D341Med (cell line): ENCODE results near the gene TAS1R2.
A peak's percentile ranks its signal among the peaks of the same experiment; 100 is the strongest.
"Not testable (repeated sequence)": the region's sequence is repeated elsewhere in the genome, so short reads cannot be mapped to it uniquely, and the experiment has no call there.

Source experiments
- DNase-seq: peaks from one replicate; pipeline ENCODE4 v3.0.0; 2012; ENCODE audit warnings: low spot score

Gene TAS1R2

GRCh38 chr1:18859560-18859959, at the start of gene TAS1R2:
Gene TAS1R2, minus strand, starts transcription at chr1:18859660. Its CDS starts 0 bp downstream, at chr1:18859660.
- no peak for DNase-seq

- DNase-seq = no peak
Observed at GRCh38 chr1:18907917-18908845, 48.7 kb upstream of the TAS1R2 start.

GRCh38 chr1:18907021-18907916, 47.8 kb upstream of the TAS1R2 start:
- peak; percentile 64 for DNase-seq

- DNase-seq = no peak
Observed at GRCh38 chr1:18903291-18903756, 43.9 kb upstream of the TAS1R2 start.

GRCh38 chr1:18902523-18903290, 43.2 kb upstream of the TAS1R2 start, which contains the start of gene ALDH4A1:
Gene ALDH4A1, minus strand, starts transcription at chr1:18902555. Its CDS starts 32 bp downstream, at chr1:18902523.
- DNase-seq = peak; percentile 94

- DNase-seq = peak; percentile 50
Observed at GRCh38 chr1:18901952-18902522, 42.6 kb upstream of the TAS1R2 start.

GRCh38 chr1:18901147-18901951, 41.9 kb upstream of the TAS1R2 start:
- DNase-seq = no peak

- no peak for DNase-seq
Observed at GRCh38 chr1:18900303-18900841, 40.9 kb upstream of the TAS1R2 start.

- no peak for DNase-seq
Observed at GRCh38 chr1:18899363-18900049, 40.0 kb upstream of the TAS1R2 start.

GRCh38 chr1:18898567-18898966, 39.1 kb upstream of the TAS1R2 start:
- no peak for DNase-seq

- DNase-seq = no peak
Observed at GRCh38 chr1:18895317-18895716, 35.9 kb upstream of the TAS1R2 start.

- no peak for DNase-seq
Observed at GRCh38 chr1:18893120-18893519, 33.7 kb upstream of the TAS1R2 start.

- not testable (repeated sequence) for DNase-seq
Observed at GRCh38 chr1:18891858-18892257, 32.4 kb upstream of the TAS1R2 start.

- DNase-seq = no peak
Observed at GRCh38 chr1:18891426-18891780, 31.9 kb upstream of the TAS1R2 start.

- no peak for DNase-seq
Observed at GRCh38 chr1:18890706-18891425, 31.4 kb upstream of the TAS1R2 start.

- DNase-seq = no peak
Observed at GRCh38 chr1:18886003-18886335, 26.5 kb upstream of the TAS1R2 start.

GRCh38 chr1:18885311-18886002, 26.0 kb upstream of the TAS1R2 start:
- DNase-seq = no peak

- DNase-seq = no peak
Observed at GRCh38 chr1:18884727-18885126, 25.3 kb upstream of the TAS1R2 start.

GRCh38 chr1:18884419-18884717, 24.9 kb upstream of the TAS1R2 start:
- DNase-seq = no peak
